ENCODE data around the gene RGS13.

DNA sequence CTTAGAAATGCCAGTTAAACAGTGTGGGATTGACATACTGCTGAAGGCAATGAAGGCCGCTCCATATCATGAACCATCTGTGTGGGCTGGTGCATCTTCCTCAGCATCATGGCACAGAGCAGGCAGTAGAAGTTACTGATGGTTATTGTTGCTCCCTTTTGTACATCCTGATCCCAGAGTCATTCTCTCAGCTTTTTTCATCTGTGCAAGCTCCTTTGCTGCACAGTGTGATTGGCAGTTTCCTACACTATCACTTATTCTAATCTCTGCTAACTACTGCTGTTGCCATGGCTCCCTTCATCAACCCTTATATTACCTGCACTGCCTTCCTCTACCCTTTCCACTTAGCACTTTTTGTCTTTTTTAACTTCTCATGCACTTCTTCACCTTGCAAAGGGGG is 16.2 kb downstream of the RGS13 start:
- TF ChIP-seq, protein P1, sequence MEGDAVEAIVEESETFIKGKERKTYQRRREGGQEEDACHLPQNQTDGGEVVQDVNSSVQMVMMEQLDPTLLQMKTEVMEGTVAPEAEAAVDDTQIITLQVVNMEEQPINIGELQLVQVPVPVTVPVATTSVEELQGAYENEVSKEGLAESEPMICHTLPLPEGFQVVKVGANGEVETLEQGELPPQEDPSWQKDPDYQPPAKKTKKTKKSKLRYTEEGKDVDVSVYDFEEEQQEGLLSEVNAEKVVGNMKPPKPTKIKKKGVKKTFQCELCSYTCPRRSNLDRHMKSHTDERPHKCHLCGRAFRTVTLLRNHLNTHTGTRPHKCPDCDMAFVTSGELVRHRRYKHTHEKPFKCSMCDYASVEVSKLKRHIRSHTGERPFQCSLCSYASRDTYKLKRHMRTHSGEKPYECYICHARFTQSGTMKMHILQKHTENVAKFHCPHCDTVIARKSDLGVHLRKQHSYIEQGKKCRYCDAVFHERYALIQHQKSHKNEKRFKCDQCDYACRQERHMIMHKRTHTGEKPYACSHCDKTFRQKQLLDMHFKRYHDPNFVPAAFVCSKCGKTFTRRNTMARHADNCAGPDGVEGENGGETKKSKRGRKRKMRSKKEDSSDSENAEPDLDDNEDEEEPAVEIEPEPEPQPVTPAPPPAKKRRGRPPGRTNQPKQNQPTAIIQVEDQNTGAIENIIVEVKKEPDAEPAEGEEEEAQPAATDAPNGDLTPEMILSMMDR (conservative IDR thresholded peaks at IDR 0.05 in 1 of 2, IDR thresholded peaks at IDR 0.05 in 1 of 2; ENCODE audit: extremely low read depth in 1 of 2, insufficient read depth in 1 of 2, low read depth in 1 of 2, low read length in 2 of 2) = no peak
- TF ChIP-seq EZH2 (IDR thresholded peaks at IDR 0.05; ENCODE audit: borderline replicate concordance, low read length) = no peak

All from mammary epithelial cell (primary cell).